Epithelial cell of esophagus (primary cell): ENCODE data around the gene TM6SF1.

Experiments used
- DNase-seq: peaks from one replicate; pipeline ENCODE4 v3.0.0; 2010; ENCODE audit warnings: low read depth
- H3K4me3 ChIP-seq: 2 replicates; pipeline ENCODE4 v1.5.1; 2011; ENCODE audit warnings: mild to moderate bottlenecking, low read length, control low read depth
- CTCF ChIP-seq: IDR thresholded peaks from 2 replicates; pipeline ENCODE4 v1.5.1; 2011; ENCODE audit warnings: low read depth, mild to moderate bottlenecking, low read length, control low read depth, inconsistent platforms; ENCODE audit not compliant: insufficient read depth; ENCODE audit errors: missing control alignments

TM6SF1 gene

GRCh38 chr15:83111149-83111548 lies 3.7 kb downstream of the TM6SF1 start:
- no peak for TF ChIP-seq CTCF
- no peak for DNase-seq
- H3K4me3 ChIP-seq: no peak overlapping the region

DNA sequence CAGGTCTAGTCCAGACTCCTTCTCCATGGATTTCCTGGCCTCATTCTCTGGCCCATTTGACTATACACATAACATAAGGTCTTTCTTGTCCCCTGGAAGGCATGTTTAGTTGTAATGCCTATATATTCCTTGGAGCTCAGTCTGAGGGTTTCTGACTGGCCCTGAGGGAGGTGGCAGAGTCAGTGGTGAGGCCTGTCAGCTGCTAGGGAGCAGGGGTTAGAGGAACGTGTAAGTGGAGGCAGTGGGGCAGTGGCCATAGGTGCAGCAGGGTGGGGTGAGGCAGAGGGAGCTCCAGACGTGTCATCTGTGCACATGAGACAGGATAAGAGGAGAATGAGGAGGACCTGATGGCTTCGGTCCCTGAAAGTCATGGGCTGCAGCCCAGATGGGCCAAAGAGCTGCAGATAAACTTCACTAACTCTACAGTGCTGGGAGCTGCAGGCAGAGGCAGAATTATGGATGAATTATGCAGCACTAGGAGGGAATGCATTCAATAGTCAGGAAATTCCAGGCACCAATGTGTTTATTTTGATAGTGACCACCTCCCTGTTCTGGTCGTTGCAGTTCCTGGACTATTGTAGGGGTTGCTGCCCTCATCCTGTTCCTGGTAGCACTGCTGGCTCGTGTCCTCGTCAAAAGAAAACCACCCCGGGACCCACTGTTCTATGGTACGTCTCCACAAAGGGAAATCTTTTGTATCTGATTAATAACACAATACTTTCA lies 4.9 kb downstream of the TM6SF1 start:
- H3K4me3 ChIP-seq: no peak overlapping the region
- no peak for TF ChIP-seq CTCF
- no peak for DNase-seq

- no peak for TF ChIP-seq CTCF
- H3K4me3 ChIP-seq: no peak overlapping the region
- no peak for DNase-seq
Measured at GRCh38 chr15:83112956-83113299, 5.5 kb downstream of the TM6SF1 start.

DNA sequence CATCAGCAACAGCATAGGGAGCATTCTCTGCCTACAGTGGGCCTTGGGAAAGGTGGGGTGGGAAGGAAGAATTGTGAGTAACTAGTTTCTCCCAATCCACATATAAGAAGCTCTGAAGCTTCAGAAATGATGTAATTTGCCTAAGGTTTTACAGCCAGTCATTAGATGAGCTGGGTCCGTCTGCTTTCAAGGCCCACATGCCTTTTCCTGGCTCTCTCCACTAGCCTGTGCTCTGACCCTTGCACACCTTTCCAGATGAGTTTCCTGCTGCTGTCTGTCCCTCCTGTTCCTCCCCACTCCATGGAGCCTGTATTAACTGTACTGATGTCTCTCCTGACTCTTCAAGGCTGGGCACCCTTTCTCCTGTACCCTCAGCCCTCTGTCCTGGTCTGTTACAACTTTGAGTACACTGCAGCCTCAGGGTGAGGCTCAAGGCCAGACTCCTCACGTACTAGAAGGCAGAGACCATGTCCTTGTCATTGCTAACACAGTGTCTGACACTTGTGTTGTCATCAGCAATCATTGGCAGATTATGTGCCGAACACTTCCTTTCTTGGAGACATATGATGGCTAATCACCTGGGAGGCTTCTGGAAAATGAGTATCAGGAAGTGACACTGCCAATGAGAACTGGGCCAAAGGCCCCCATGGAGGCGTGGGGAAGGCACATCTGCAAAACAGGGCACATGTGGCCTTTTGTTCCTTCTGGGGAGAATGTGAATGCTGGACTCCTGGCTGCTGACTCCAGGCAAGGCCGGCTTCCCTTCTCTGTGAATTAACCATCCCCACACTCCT lies 6.6 kb downstream of the TM6SF1 start:
- no peak for TF ChIP-seq CTCF
- DNase-seq: no peak
- no peak overlapping the region for H3K4me3 ChIP-seq

DNA sequence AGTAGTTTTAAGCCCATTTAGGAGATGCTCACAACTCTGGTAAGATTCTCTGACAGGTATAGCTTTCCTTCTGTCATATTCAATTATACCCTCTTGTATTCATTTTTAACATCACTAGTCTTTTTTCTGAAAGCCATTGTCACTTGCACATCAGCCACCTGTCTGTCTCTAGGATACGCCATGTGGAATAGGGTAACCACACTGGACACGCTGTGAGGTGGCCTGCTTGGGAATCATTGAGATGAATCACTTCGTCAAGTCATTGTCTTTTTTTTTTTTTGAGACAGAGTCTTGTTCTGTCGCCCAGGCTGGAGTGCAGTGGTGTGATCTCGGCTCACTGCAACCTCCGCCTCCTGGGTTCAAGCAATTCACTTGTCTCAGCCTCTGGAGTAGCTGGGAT lies 7.4 kb downstream of the TM6SF1 start:
- H3K4me3 ChIP-seq: no peak overlapping the region
- DNase-seq: no peak
- no peak for TF ChIP-seq CTCF

- no peak for TF ChIP-seq CTCF
- no peak for DNase-seq
- no peak overlapping the region for H3K4me3 ChIP-seq
Measured at GRCh38 chr15:83115410-83115809, 8.0 kb downstream of the TM6SF1 start.
